GM12878 (cell line): ENCODE measurements around the gene PLEKHM3. TPM values are rescaled to one million over a fixed set of nuclear protein-coding genes. Genes with fewer than 3 reads are reported as not detected.

Experiments used
- ATAC-seq: fragments of 200-7000 bp; cut with Tn5 transposase; 3 replicates; pipeline ENCODE4 v1.9.1; 2020; ENCODE audit warnings: mild to moderate bottlenecking, moderate library complexity
- BruUV-seq: library from RNA; stranded (reverse); fragments of 400-500 nt; replicated peaks from 2 replicates; lab custom pipeline; 2021; lab: Mats Ljungman, UMichigan
- CTCF ChIA-PET: fragments of 300-600 bp; sonication (Branson Sonifier 250); formaldehyde crosslinking; extraction: SDS; loops from one replicate; lab custom pipeline; 2021; ENCODE audit warnings: inconsistent platforms; lab: Yijun Ruan, JAX
- POLR2A ChIA-PET: fragments of 350-600 bp; formaldehyde crosslinking; extraction: SDS; loops from one replicate; lab custom pipeline; 2021; ENCODE audit warnings: inconsistent platforms; lab: Charles Lee
- RAD21 ChIA-PET: fragments of 300-600 bp; sonication (Branson Sonifier 250); formaldehyde crosslinking; loops from one replicate; lab custom pipeline; 2023; ENCODE audit warnings: antibody characterized with exemption; ENCODE audit not compliant: unreplicated experiment; lab: Charles Lee
- SMC1A ChIA-PET: fragments of 300-600 bp; sonication (Branson Sonifier 250); formaldehyde crosslinking; loops from one replicate; lab custom pipeline; 2023; ENCODE audit not compliant: unreplicated experiment, uncharacterized antibody; lab: Charles Lee
- DNase-seq: peaks from one replicate; pipeline ENCODE4 v3.0.0-alpha.2; 2011; ENCODE audit warnings: low read depth, low spot score
- FAIRE-seq: peaks from 3 replicates; lab custom pipeline; 2011; peaks lifted over from hg19 to GRCh38; lab: Jason Lieb, UNC
- H2AFZ ChIP-seq: 2 replicates; pipeline ENCODE4 v1.6.0; 2011; ENCODE audit warnings: low read depth, low read length, control low read depth; ENCODE audit not compliant: control insufficient read depth
- H3K27ac ChIP-seq: 2 replicates; pipeline ENCODE4 v1.5.1; 2011; ENCODE audit warnings: control low read depth; ENCODE audit not compliant: control insufficient read depth, insufficient read depth
- H3K27me3 ChIP-seq, 2 experiments: replicated peaks in 1 of 2; 2 replicates each; pipeline versions ENCODE4 v1.6.0 to v1.6.1; 2011; ENCODE audit warnings: low read length in 1 of 2; ENCODE audit not compliant: control insufficient read depth in 2 of 2, insufficient read depth in 2 of 2
- H3K36me3 ChIP-seq, 2 experiments: 2 replicates each; pipeline ENCODE4 v1.5.1; 2011; ENCODE audit warnings: low read length in 1 of 2; ENCODE audit not compliant: control insufficient read depth in 2 of 2, insufficient read depth in 2 of 2
- H3K4me1 ChIP-seq: 2 replicates; pipeline ENCODE4 v1.6.1; 2011; ENCODE audit warnings: mild to moderate bottlenecking, low read length, moderate library complexity, mixed read lengths; ENCODE audit not compliant: control insufficient read depth, insufficient read depth
- H3K4me2 ChIP-seq: 2 replicates; pipeline ENCODE4 v1.6.0; 2011; ENCODE audit warnings: control low read depth; ENCODE audit not compliant: control insufficient read depth, insufficient read depth
- H3K4me3 ChIP-seq: fragments of 200-600 bp; sonication (generic); 2 replicates; pipeline ENCODE4 v1.5.1; 2016
- H3K79me2 ChIP-seq: 2 replicates; pipeline ENCODE4 v1.6.0; 2011; ENCODE audit warnings: low read length; ENCODE audit not compliant: control insufficient read depth, insufficient read depth
- H3K9ac ChIP-seq: 2 replicates; pipeline ENCODE4 v1.8.0; 2011; ENCODE audit warnings: low read length, control low read depth, mixed read lengths; ENCODE audit not compliant: control insufficient read depth, insufficient read depth
- H3K9me3 ChIP-seq: replicated peaks from 3 replicates; pipeline ENCODE4 v1.5.1; 2011; ENCODE audit warnings: mild to moderate bottlenecking, low read length; ENCODE audit not compliant: control insufficient read depth, insufficient read depth
- H4K20me1 ChIP-seq: 2 replicates; pipeline ENCODE4 v1.6.0; 2011; ENCODE audit not compliant: control insufficient read depth, insufficient read depth
- BCL11A ChIP-seq: IDR thresholded peaks from 2 replicates; pipeline ENCODE4 v1.6.1; 2011; ENCODE audit warnings: low read depth, low read length
- E4F1 ChIP-seq: fragments of 450-650 bp; IDR thresholded peaks from 2 replicates; pipeline ENCODE4 v1.6.1; 2018; ENCODE audit warnings: borderline replicate concordance, mild to moderate bottlenecking; ENCODE audit not compliant: partially characterized antibody
- EED ChIP-seq: sonication (generic); IDR thresholded peaks from 2 replicates; pipeline ENCODE4 v1.6.1; 2016; ENCODE audit warnings: antibody characterized with exemption, low read depth
- HCFC1 ChIP-seq: fragments of 150-350 bp; IDR thresholded peaks from 2 replicates; pipeline ENCODE4 v1.6.1; 2014; ENCODE audit warnings: low read length
- RELA ChIP-seq: fragments of 450-650 bp; IDR thresholded peaks from 2 replicates; pipeline ENCODE4 v1.8.0; 2014; ENCODE audit warnings: borderline replicate concordance; ENCODE audit not compliant: partially characterized antibody
- SMAD5 ChIP-seq: IDR thresholded peaks from 2 replicates; pipeline ENCODE4 v1.6.1; 2016; ENCODE audit warnings: antibody characterized with exemption, low read depth
- SREBF2 ChIP-seq: IDR thresholded peaks from 2 replicates; pipeline ENCODE4 v1.6.1; 2012; ENCODE audit warnings: mild to moderate bottlenecking, low read length
- ZNF24 ChIP-seq: fragments of 450-650 bp; IDR thresholded peaks from 2 replicates; pipeline ENCODE4 v1.6.1; 2017; ENCODE audit warnings: antibody characterized with exemption, mild to moderate bottlenecking
- WGBS: methylation state at CpG from one replicate; pipeline ENCODE4 v1.1.6; 2016; ENCODE audit warnings: low lambda C conversion rate; ENCODE audit not compliant: insufficient replicate concordance, insufficient coverage; ENCODE audit errors: missing lambda C conversion rate; 5-methylcytosine and 5-hydroxymethylcytosine counted together
- in situ Hi-C: fragments of 300-500 bp; cut with MboI; formaldehyde crosslinking; loops from 9 replicates; pipeline ENCODE4 v1.14.3; 2018; ENCODE audit warnings: mixed read lengths
- intact Hi-C: fragments of 100-400 bp; cut with micrococcal nuclease; formaldehyde crosslinking; loops from one replicate; pipeline ENCODE4 v1.14.2; 2022; ENCODE audit not compliant: unreplicated experiment
- polyA plus RNA-seq, 11 experiments: library from polyadenylated mRNA; depleted of rRNA in 4 of 11; unstranded in 6 of 11; stranded (reverse) in 5 of 11; fragments of >200 nt; fragmentation: Nextera tagmentation in 4 of 11; fragmentation: Illumina TruSeq in 1 of 11; extraction: Ambion mirVana in 4 of 11; extraction: Trizol in 1 of 11; gene quantifications; 1 replicate in 1 of 11; 2 replicates in 10 of 11; pipeline versions ENCODE4 v1.2.1 to v1.2.3, GENCODE V29; 2011 to 2016; ENCODE audit warnings: inconsistent platforms in 2 of 11, missing spikeins in 2 of 11, low read depth in 1 of 11
- total RNA-seq, 4 experiments: library from RNA; depleted of rRNA in 3 of 4; stranded (reverse); fragments of >200 nt in 3 of 4; fragmentation: Illumina TruSeq in 1 of 4; extraction: Trizol in 1 of 4; gene quantifications; 2 replicates each; pipeline versions ENCODE4 v1.2.1 to v1.2.3, GENCODE V29; 2013 to 2021
- TF ChIP-seq, protein P1 (sequence below): IDR thresholded peaks from 2 replicates; pipeline ENCODE4 v1.6.1; 2012; ENCODE audit warnings: improper control_type of control experiment, low read depth, low read length; ENCODE audit not compliant: insufficient replicate concordance
- TF ChIP-seq, protein P2 (sequence below): fragments of 450-650 bp; formaldehyde crosslinking; IDR thresholded peaks from 2 replicates; pipeline ENCODE4 v1.4.0; 2020; ENCODE audit warnings: mild to moderate bottlenecking, moderate library complexity

The PLEKHM3 gene
- total and polyA plus RNA-seq, 10 of the 15 experiments (the other 5 are each of a cell fraction or from before 2014, with no cell fraction given), result 1.4 to 5.6 (median 3.0) TPM

DNA sequence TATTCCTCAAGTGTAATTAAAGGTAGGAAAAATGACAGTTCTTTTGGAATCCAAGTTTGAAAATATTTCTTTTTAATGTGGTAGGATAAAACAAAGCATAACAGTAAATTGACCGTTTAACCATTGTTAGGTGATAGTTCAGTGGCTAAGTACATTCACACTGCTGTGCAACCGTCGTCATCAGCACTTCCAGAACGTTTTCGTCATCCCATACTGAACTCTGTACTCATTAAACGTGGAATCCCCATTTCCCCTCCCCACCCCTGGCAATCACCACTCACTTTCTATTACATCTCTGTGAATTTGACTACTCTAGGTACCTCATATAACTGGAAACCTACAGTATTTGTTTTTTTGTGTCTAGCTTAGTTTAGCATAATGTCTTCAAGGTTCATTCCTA lies 222.7 kb downstream of the PLEKHM3 start (continued):
- TF ChIP-seq, protein P1, sequence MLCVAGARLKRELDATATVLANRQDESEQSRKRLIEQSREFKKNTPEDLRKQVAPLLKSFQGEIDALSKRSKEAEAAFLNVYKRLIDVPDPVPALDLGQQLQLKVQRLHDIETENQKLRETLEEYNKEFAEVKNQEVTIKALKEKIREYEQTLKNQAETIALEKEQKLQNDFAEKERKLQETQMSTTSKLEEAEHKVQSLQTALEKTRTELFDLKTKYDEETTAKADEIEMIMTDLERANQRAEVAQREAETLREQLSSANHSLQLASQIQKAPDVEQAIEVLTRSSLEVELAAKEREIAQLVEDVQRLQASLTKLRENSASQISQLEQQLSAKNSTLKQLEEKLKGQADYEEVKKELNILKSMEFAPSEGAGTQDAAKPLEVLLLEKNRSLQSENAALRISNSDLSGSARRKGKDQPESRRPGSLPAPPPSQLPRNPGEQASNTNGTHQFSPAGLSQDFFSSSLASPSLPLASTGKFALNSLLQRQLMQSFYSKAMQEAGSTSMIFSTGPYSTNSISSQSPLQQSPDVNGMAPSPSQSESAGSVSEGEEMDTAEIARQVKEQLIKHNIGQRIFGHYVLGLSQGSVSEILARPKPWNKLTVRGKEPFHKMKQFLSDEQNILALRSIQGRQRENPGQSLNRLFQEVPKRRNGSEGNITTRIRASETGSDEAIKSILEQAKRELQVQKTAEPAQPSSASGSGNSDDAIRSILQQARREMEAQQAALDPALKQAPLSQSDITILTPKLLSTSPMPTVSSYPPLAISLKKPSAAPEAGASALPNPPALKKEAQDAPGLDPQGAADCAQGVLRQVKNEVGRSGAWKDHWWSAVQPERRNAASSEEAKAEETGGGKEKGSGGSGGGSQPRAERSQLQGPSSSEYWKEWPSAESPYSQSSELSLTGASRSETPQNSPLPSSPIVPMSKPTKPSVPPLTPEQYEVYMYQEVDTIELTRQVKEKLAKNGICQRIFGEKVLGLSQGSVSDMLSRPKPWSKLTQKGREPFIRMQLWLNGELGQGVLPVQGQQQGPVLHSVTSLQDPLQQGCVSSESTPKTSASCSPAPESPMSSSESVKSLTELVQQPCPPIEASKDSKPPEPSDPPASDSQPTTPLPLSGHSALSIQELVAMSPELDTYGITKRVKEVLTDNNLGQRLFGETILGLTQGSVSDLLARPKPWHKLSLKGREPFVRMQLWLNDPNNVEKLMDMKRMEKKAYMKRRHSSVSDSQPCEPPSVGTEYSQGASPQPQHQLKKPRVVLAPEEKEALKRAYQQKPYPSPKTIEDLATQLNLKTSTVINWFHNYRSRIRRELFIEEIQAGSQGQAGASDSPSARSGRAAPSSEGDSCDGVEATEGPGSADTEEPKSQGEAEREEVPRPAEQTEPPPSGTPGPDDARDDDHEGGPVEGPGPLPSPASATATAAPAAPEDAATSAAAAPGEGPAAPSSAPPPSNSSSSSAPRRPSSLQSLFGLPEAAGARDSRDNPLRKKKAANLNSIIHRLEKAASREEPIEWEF, result no peak
- no peak for TF ChIP-seq ZNF24
- no peak for TF ChIP-seq SMAD5

- Histone ChIP-seq H3K27ac (no peak overlapping the region), H3K4me1 (no peaks in the 10 kb centered on the region), H3K4me3 (no peak overlapping the region), H3K79me2 (no peaks in the 10 kb centered on the region), H3K36me3 (no peaks in the 10 kb centered on the region), H3K4me2 (no peak overlapping the region), H3K27me3 (no peaks in the 10 kb centered on the region), H3K9ac (no peak overlapping the region), H4K20me1 (no peaks in the 10 kb centered on the region), H3K9me3 (no peaks in the 10 kb centered on the region), H2AFZ (no peak overlapping the region)
- intact Hi-C loops, result no loop called here
- ATAC-seq (no peak), FAIRE-seq (no peak), DNase-seq (no peak)
- in situ Hi-C loops, result no loop called here
- ChIA-PET RAD21 (no interaction called here), SMC1A (interaction anchor here (0.6 kb wide), 1 partner anchor 10 kb away, joined by 3 read pairs; no protein-coding TSS in a partner anchor), CTCF (interaction anchor here (1.6 kb wide), 1 partner anchor 56 kb away, joined by 4 read pairs; no protein-coding TSS in a partner anchor), POLR2A (no interaction called here)
- no TSS peak for BruUV-seq
- WGBS, result 21% methylated on average over 3 of the region's 3 CpGs
- TF ChIP-seq RELA (no peak), HCFC1 (no peak), EED (no peak), BCL11A (no peak), E4F1 (no peak), SREBF2 (no peak)
- TF ChIP-seq, protein P2, sequence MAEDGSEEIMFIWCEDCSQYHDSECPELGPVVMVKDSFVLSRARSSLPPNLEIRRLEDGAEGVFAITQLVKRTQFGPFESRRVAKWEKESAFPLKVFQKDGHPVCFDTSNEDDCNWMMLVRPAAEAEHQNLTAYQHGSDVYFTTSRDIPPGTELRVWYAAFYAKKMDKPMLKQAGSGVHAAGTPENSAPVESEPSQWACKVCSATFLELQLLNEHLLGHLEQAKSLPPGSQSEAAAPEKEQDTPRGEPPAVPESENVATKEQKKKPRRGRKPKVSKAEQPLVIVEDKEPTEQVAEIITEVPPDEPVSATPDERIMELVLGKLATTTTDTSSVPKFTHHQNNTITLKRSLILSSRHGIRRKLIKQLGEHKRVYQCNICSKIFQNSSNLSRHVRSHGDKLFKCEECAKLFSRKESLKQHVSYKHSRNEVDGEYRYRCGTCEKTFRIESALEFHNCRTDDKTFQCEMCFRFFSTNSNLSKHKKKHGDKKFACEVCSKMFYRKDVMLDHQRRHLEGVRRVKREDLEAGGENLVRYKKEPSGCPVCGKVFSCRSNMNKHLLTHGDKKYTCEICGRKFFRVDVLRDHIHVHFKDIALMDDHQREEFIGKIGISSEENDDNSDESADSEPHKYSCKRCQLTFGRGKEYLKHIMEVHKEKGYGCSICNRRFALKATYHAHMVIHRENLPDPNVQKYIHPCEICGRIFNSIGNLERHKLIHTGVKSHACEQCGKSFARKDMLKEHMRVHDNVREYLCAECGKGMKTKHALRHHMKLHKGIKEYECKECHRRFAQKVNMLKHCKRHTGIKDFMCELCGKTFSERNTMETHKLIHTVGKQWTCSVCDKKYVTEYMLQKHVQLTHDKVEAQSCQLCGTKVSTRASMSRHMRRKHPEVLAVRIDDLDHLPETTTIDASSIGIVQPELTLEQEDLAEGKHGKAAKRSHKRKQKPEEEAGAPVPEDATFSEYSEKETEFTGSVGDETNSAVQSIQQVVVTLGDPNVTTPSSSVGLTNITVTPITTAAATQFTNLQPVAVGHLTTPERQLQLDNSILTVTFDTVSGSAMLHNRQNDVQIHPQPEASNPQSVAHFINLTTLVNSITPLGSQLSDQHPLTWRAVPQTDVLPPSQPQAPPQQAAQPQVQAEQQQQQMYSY (CRISPR knock-in tag), result no peak
These were observed 224.1 kb downstream of the PLEKHM3 start for GRCh38 chr2:207801259-207801658.
